SK-N-SH treated with all-trans-retinoic acid at 6 μM for 48 hours (cell line): ENCODE data around the gene CCDC170.

ENCODE experiments used
- ATAC-seq: fragments of 200-7000 bp; cut with Tn5 transposase; 3 replicates; pipeline ENCODE4 v1.9.1; 2020; ENCODE audit warnings: mild to moderate bottlenecking, moderate library complexity
- ARNTL ChIP-seq: fragments of 450-650 bp; formaldehyde crosslinking; IDR thresholded peaks from 2 replicates; pipeline ENCODE4 v1.5.0; 2020; ENCODE audit warnings: low read depth, mild to moderate bottlenecking, moderate library complexity, borderline replicate concordance
- BACH2 ChIP-seq: fragments of 250-450 bp; sonication (Bioruptor Pico); IDR thresholded peaks from 2 replicates; pipeline ENCODE4 v1.9.0; 2021; ENCODE audit warnings: mild to moderate bottlenecking, borderline replicate concordance
- CSDC2 ChIP-seq: fragments of 250-450 bp; sonication (Bioruptor Pico); IDR thresholded peaks from 2 replicates; pipeline ENCODE4 v1.5.0; 2020; ENCODE audit warnings: mild to moderate bottlenecking, moderate library complexity
- ESRRG ChIP-seq: fragments of 250-450 bp; sonication (Bioruptor Pico); IDR thresholded peaks from 2 replicates; pipeline ENCODE4 v1.6.1; 2021; ENCODE audit warnings: mild to moderate bottlenecking
- GLIS3 ChIP-seq: fragments of 250-450 bp; sonication (Bioruptor Pico); IDR thresholded peaks from 2 replicates; pipeline ENCODE4 v1.5.0; 2020; ENCODE audit warnings: mild to moderate bottlenecking, moderate library complexity
- ISL1 ChIP-seq: fragments of 250-450 bp; sonication (Bioruptor Pico); IDR thresholded peaks from 2 replicates; pipeline ENCODE4 v2.1.2; 2022; ENCODE audit warnings: mild to moderate bottlenecking, moderate library complexity
- OSR1 ChIP-seq: fragments of 250-450 bp; sonication (Bioruptor Pico); IDR thresholded peaks from 2 replicates; pipeline ENCODE4 v1.8.0; 2022; ENCODE audit warnings: moderate library complexity, mild to moderate bottlenecking, inconsistent platforms
- SNAI2 ChIP-seq: fragments of 250-450 bp; sonication (Bioruptor Pico); IDR thresholded peaks from 2 replicates; pipeline ENCODE4 v1.5.0; 2020; ENCODE audit warnings: mild to moderate bottlenecking, moderate library complexity
- TCF4 ChIP-seq: fragments of 250-450 bp; sonication (Bioruptor Pico); IDR thresholded peaks from 2 replicates; pipeline ENCODE4 v1.8.0; 2021; ENCODE audit warnings: mild to moderate bottlenecking, moderate library complexity, borderline replicate concordance
- TOX ChIP-seq: fragments of 250-450 bp; sonication (Bioruptor Pico); IDR thresholded peaks from 2 replicates; pipeline ENCODE4 v1.8.0; 2021; ENCODE audit warnings: mild to moderate bottlenecking, moderate library complexity, borderline replicate concordance
- ZC3H10 ChIP-seq: fragments of 250-450 bp; sonication (Bioruptor Pico); IDR thresholded peaks from 2 replicates; pipeline ENCODE4 v1.5.1; 2021; ENCODE audit warnings: mild to moderate bottlenecking, moderate library complexity
- ZFP3 ChIP-seq: fragments of 250-450 bp; sonication (Bioruptor Pico); IDR thresholded peaks from 2 replicates; pipeline ENCODE4 v1.5.0; 2020; ENCODE audit warnings: mild to moderate bottlenecking, moderate library complexity
- ZFP30 ChIP-seq: fragments of 450-650 bp; formaldehyde crosslinking; IDR thresholded peaks from 2 replicates; pipeline ENCODE4 v1.5.0; 2022; ENCODE audit warnings: mild to moderate bottlenecking, moderate library complexity
- ZNF565 ChIP-seq: fragments of 450-650 bp; formaldehyde crosslinking; conservative IDR thresholded peaks from 2 replicates; pipeline ENCODE4 v1.5.0; 2020; ENCODE audit warnings: low read depth, mild to moderate bottlenecking, moderate library complexity
- ZNF70 ChIP-seq: fragments of 450-650 bp; formaldehyde crosslinking; IDR thresholded peaks from 2 replicates; pipeline ENCODE4 v1.5.0; 2020; ENCODE audit warnings: mild to moderate bottlenecking, moderate library complexity
- ZNF8 ChIP-seq: fragments of 450-650 bp; formaldehyde crosslinking; IDR thresholded peaks from 2 replicates; pipeline ENCODE4 v1.5.0; 2020; ENCODE audit warnings: mild to moderate bottlenecking, moderate library complexity
- TF ChIP-seq, protein P1 (sequence below): fragments of 250-450 bp; sonication (Bioruptor Pico); IDR thresholded peaks from 2 replicates; pipeline ENCODE4 v1.8.0; 2021; ENCODE audit warnings: low read depth, mild to moderate bottlenecking, moderate library complexity, borderline replicate concordance
- TF ChIP-seq, protein P2 (sequence below): fragments of 250-450 bp; sonication (Bioruptor Pico); IDR thresholded peaks from 2 replicates; pipeline ENCODE4 v1.8.0; 2020; ENCODE audit warnings: mild to moderate bottlenecking, moderate library complexity, borderline replicate concordance
- TF ChIP-seq, protein P3 (sequence below): fragments of 250-450 bp; sonication (Bioruptor Pico); IDR thresholded peaks from 2 replicates; pipeline ENCODE4 v1.5.1; 2021; ENCODE audit warnings: mild to moderate bottlenecking, moderate library complexity

The CCDC170 gene

DNA sequence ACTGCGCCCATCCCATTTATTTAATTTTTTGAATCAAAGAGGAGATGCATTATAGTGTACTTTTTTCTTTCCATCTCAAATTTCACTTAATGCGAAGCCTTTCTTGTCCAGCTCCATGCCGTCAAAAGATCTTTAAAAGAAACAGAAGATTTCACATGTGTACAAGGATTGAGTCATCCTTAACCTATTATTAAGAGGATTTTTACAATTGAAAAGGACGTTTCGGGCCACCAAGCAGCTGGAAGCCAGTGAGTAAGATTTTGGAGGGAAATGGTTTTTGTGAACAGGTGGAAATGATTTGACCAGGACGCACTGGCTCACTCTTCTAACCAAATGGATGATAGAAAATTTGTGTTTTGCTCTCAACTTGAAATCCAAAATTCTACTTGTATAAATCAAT lies 15.1 kb upstream of the CCDC170 start:
- no peak for ATAC-seq
- no peak for TF ChIP-seq ZNF8 (CRISPR knock-in tag)
- TF ChIP-seq, protein P1, sequence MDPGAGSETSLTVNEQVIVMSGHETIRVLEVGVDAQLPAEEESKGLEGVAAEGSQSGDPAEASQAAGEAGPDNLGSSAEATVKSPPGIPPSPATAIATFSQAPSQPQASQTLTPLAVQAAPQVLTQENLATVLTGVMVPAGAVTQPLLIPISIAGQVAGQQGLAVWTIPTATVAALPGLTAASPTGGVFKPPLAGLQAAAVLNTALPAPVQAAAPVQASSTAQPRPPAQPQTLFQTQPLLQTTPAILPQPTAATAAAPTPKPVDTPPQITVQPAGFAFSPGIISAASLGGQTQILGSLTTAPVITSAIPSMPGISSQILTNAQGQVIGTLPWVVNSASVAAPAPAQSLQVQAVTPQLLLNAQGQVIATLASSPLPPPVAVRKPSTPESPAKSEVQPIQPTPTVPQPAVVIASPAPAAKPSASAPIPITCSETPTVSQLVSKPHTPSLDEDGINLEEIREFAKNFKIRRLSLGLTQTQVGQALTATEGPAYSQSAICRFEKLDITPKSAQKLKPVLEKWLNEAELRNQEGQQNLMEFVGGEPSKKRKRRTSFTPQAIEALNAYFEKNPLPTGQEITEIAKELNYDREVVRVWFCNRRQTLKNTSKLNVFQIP (CRISPR knock-in tag): no peak

DNA sequence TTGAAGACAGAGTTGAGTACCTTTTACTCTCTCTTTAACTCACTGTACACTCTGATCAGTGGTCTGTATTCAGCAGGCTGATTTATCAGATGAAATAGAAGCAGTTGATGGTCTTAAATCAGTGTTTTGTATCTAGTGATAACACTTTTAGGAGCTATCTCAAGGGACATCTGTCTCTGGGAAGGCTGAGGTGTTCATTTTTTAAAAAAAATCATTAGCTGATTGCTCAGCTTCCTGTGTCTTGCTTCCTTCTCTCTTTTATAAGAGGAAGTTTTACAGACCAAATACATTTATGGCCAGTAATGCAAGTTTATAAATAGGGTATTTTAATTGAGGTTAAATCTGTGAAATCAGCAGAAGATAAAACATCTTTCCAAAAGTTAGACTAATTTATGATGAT lies 12.0 kb upstream of the CCDC170 start:
- ATAC-seq: no peak
- TF ChIP-seq OSR1 (CRISPR knock-in tag): no peak
- TF ChIP-seq ZFP3 (CRISPR knock-in tag): no peak
- TF ChIP-seq ISL1 (CRISPR knock-in tag): no peak
- TF ChIP-seq GLIS3 (CRISPR knock-in tag): no peak
- TF ChIP-seq, protein P2, sequence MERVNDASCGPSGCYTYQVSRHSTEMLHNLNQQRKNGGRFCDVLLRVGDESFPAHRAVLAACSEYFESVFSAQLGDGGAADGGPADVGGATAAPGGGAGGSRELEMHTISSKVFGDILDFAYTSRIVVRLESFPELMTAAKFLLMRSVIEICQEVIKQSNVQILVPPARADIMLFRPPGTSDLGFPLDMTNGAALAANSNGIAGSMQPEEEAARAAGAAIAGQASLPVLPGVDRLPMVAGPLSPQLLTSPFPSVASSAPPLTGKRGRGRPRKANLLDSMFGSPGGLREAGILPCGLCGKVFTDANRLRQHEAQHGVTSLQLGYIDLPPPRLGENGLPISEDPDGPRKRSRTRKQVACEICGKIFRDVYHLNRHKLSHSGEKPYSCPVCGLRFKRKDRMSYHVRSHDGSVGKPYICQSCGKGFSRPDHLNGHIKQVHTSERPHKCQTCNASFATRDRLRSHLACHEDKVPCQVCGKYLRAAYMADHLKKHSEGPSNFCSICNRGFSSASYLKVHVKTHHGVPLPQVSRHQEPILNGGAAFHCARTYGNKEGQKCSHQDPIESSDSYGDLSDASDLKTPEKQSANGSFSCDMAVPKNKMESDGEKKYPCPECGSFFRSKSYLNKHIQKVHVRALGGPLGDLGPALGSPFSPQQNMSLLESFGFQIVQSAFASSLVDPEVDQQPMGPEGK: no peak
- TF ChIP-seq ESRRG (CRISPR knock-in tag): no peak
- TF ChIP-seq ARNTL: no peak
- TF ChIP-seq, protein P1 (CRISPR knock-in tag): no peak
- TF ChIP-seq ZFP30 (CRISPR knock-in tag): no peak
- no peak for TF ChIP-seq ZNF70 (CRISPR knock-in tag)
- TF ChIP-seq ZNF8 (CRISPR knock-in tag): no peak
- no peak for TF ChIP-seq ZC3H10 (CRISPR knock-in tag)
- TF ChIP-seq CSDC2 (CRISPR knock-in tag): no peak

DNA sequence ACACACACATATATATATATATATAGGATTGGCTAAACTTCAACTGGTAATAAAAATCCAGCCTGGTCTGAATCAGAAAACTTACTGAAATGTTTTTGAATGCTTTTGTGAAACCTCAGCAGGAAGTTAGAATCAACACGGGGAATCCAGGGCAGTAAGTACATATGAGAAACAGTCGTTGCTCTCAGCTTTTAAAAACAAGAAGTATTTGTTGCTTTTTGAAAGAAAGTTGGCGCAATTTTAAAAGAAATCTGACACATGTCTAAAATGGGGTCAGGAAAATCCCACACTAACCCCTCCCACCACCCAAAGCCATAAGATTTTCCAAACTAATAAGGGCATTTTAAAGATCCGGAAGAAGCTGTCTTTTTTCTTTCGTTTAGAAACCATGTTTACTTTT lies 11.5 kb upstream of the CCDC170 start:
- TF ChIP-seq ISL1 (CRISPR knock-in tag): no peak
- ATAC-seq: no peak

DNA sequence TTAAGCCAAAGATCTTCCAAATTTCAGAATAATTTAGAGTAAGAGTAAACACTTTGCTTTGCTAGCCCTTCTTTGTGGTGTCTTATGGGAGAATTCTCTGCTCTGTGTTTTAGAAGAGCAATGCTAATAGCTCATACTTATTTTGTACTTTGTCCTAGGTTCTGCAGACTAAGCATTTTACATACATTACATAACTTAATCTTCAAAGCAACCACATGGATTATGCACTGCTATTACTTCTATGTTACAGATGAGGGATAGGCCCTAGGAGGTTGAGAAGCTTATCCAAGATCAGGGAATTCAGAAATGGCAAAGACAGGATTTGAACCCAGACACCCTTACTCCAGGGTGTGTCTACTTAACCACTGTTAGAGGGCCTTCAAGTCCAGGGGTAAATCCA lies 9.8 kb upstream of the CCDC170 start:
- TF ChIP-seq TOX (CRISPR knock-in tag): no peak

DNA sequence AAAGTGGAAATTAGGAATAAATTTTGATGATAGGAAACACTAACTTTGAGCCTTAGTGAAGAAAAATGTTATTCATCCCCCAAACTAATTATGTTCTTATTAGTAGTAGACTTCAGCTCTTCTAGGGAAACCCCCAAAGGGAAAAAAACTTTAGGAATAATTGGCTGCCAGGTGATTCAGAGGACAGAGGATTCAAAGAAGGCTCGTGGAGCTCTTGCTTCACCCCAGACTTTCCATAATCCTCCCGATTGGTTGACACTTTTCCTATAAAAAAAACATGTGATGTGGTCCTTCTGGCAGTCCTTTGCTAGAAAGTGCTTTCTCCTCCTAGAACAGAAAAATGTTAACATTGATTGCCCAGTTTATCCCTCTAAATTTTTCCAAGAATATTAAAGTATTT lies 5.6 kb upstream of the CCDC170 start:
- TF ChIP-seq, protein P3, sequence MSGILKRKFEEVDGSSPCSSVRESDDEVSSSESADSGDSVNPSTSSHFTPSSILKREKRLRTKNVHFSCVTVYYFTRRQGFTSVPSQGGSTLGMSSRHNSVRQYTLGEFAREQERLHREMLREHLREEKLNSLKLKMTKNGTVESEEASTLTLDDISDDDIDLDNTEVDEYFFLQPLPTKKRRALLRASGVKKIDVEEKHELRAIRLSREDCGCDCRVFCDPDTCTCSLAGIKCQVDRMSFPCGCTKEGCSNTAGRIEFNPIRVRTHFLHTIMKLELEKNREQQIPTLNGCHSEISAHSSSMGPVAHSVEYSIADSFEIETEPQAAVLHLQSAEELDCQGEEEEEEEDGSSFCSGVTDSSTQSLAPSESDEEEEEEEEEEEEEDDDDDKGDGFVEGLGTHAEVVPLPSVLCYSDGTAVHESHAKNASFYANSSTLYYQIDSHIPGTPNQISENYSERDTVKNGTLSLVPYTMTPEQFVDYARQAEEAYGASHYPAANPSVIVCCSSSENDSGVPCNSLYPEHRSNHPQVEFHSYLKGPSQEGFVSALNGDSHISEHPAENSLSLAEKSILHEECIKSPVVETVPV (CRISPR knock-in tag): no peak
- TF ChIP-seq ZNF70 (CRISPR knock-in tag) (no peak), ZNF565 (CRISPR knock-in tag) (no peak), CSDC2 (CRISPR knock-in tag) (no peak), SNAI2 (CRISPR knock-in tag) (no peak), ZFP30 (CRISPR knock-in tag) (no peak), TCF4 (CRISPR knock-in tag) (no peak), BACH2 (CRISPR knock-in tag) (no peak), GLIS3 (CRISPR knock-in tag) (no peak)
- TF ChIP-seq, protein P2: no peak
- no peak for ATAC-seq

More for the DNA sequence above, 9.8 kb upstream of the CCDC170 start:
- no peak for ATAC-seq
